Neural cell (in vitro differentiated cells): ENCODE data around the gene RAE1. TPM values are rescaled to one million over a fixed set of nuclear protein-coding genes. Genes with fewer than 3 reads are reported as not detected.
A peak's percentile ranks its signal among the peaks of the same experiment; 100 is the strongest.

ENCODE experiments used
- H2AFZ ChIP-seq: fragments of 200-600, 300-800 bp; sonication (generic), shearing (Covaris generic); 2 replicates; pipeline ENCODE4 v1.6.0; 2014; ENCODE audit warnings: low read depth, mild to moderate bottlenecking, antibody characterized with exemption, low read length, moderate library complexity
- H3F3A ChIP-seq: fragments of 200-600 bp; shearing (Covaris generic); 2 replicates; pipeline ENCODE4 v1.6.1; 2016; ENCODE audit warnings: mild to moderate bottlenecking, moderate library complexity, mixed read lengths, antibody characterized with exemption, low read length; ENCODE audit not compliant: insufficient read depth, poor library complexity, severe bottlenecking
- H3K27ac ChIP-seq: fragments of 200-600, 300-800 bp; sonication (generic), shearing (Covaris generic); 2 replicates; pipeline ENCODE4 v1.5.1; 2014; ENCODE audit warnings: mild to moderate bottlenecking, low read length, moderate library complexity
- H3K27me3 ChIP-seq: fragments of 300-800, 200-600 bp; sonication (generic), shearing (Covaris generic); 2 replicates; pipeline ENCODE4 v1.6.0; 2014; ENCODE audit warnings: mild to moderate bottlenecking, low read depth, low read length, moderate library complexity; ENCODE audit not compliant: insufficient read depth
- H3K36me3 ChIP-seq: fragments of 300-800, 200-600 bp; sonication (generic), shearing (Covaris generic); 2 replicates; pipeline ENCODE4 v1.5.1; 2014; ENCODE audit warnings: mild to moderate bottlenecking, antibody characterized with exemption, low read length, moderate library complexity; ENCODE audit not compliant: insufficient read depth
- H3K4me2 ChIP-seq: fragments of 300-800, 200-600 bp; sonication (generic), shearing (Covaris generic); 2 replicates; pipeline ENCODE4 v1.6.0; 2014; ENCODE audit warnings: mild to moderate bottlenecking, low read length
- H3K4me3 ChIP-seq: fragments of 300-800, 200-600 bp; sonication (generic), shearing (Covaris generic); 2 replicates; pipeline ENCODE4 v1.5.1; 2014; ENCODE audit warnings: mild to moderate bottlenecking, low read length, moderate library complexity
- H3K79me2 ChIP-seq: fragments of 200-600 bp; shearing (Covaris generic); replicated peaks from 2 replicates; pipeline ENCODE4 v1.6.0; 2014; ENCODE audit warnings: mild to moderate bottlenecking, low read length, moderate library complexity; ENCODE audit not compliant: insufficient read depth
- H3K9ac ChIP-seq: fragments of 300-800, 200-600 bp; sonication (generic), shearing (Covaris generic); 2 replicates; pipeline ENCODE4 v1.6.1; 2016; ENCODE audit warnings: mild to moderate bottlenecking, low read length, mixed read lengths
- H3K9me2 ChIP-seq: fragments of 200-600 bp; shearing (Covaris generic); 2 replicates; pipeline ENCODE4 v1.6.1; 2016; ENCODE audit warnings: mild to moderate bottlenecking, low read length, mixed read lengths; ENCODE audit not compliant: insufficient read depth
- H3K9me3 ChIP-seq: fragments of 200-600, 300-800 bp; sonication (generic), shearing (Covaris generic); 2 replicates; pipeline ENCODE4 v1.6.1; 2016; ENCODE audit warnings: mild to moderate bottlenecking, mixed run types, low read length, moderate library complexity, mixed read lengths
- H4K20me1 ChIP-seq: fragments of 200-600 bp; shearing (Covaris generic); 2 replicates; pipeline ENCODE4 v1.6.1; 2016; ENCODE audit warnings: mild to moderate bottlenecking, mixed run types; ENCODE audit not compliant: insufficient read depth
- EP300 ChIP-seq: fragments of 450-650 bp; conservative IDR thresholded peaks from 2 replicates; pipeline ENCODE4 v1.6.1; 2014; ENCODE audit warnings: antibody characterized with exemption, mild to moderate bottlenecking, moderate library complexity; ENCODE audit not compliant: poor library complexity, severe bottlenecking
- EZH2 ChIP-seq: fragments of 200-600, 300-800 bp; shearing (Covaris generic), sonication (generic); IDR thresholded peaks from 2 replicates; pipeline ENCODE4 v1.6.1; 2014; ENCODE audit warnings: antibody characterized with exemption, low read length, borderline replicate concordance, mild to moderate bottlenecking; ENCODE audit not compliant: insufficient read depth, poor library complexity, severe bottlenecking
- MXI1 ChIP-seq: fragments of 450-650 bp; conservative IDR thresholded peaks from 2 replicates; pipeline ENCODE4 v1.6.1; 2014; ENCODE audit warnings: antibody characterized with exemption, mild to moderate bottlenecking; ENCODE audit not compliant: poor library complexity, severe bottlenecking
- POLR2AphosphoS5 ChIP-seq: IDR thresholded peaks from 2 replicates; pipeline ENCODE4 v1.6.1; 2012
- RAD21 ChIP-seq: fragments of 450-650 bp; conservative IDR thresholded peaks from 2 replicates; pipeline ENCODE4 v1.6.1; 2014; ENCODE audit warnings: antibody characterized with exemption, mild to moderate bottlenecking, moderate library complexity
- SMC3 ChIP-seq: fragments of 450-650 bp; conservative IDR thresholded peaks from 2 replicates; pipeline ENCODE4 v1.6.1; 2014; ENCODE audit warnings: antibody characterized with exemption, mild to moderate bottlenecking, moderate library complexity; ENCODE audit not compliant: poor library complexity
- TAF1 ChIP-seq: IDR thresholded peaks from 2 replicates; pipeline ENCODE4 v1.6.1; 2012; ENCODE audit warnings: low read depth
- polyA plus RNA-seq: library from polyadenylated mRNA; depleted of rRNA; stranded (reverse); fragments of >200 nt; gene quantifications from 2 replicates; pipeline ENCODE4 v1.2.3, GENCODE V29; 2014
- TF ChIP-seq, protein P1 (sequence below): fragments of 450-650 bp; IDR thresholded peaks from 2 replicates; pipeline ENCODE4 v1.5.1; 2014; ENCODE audit warnings: antibody characterized with exemption, mild to moderate bottlenecking, moderate library complexity; ENCODE audit not compliant: poor library complexity, severe bottlenecking
- TF ChIP-seq, protein P2 (sequence below): IDR thresholded peaks from 2 replicates; pipeline ENCODE4 v1.6.1; 2012; ENCODE audit warnings: borderline replicate concordance

RAE1 gene
- polyA plus RNA-seq, 1 donor from 2014 or later, result 134 TPM

DNA sequence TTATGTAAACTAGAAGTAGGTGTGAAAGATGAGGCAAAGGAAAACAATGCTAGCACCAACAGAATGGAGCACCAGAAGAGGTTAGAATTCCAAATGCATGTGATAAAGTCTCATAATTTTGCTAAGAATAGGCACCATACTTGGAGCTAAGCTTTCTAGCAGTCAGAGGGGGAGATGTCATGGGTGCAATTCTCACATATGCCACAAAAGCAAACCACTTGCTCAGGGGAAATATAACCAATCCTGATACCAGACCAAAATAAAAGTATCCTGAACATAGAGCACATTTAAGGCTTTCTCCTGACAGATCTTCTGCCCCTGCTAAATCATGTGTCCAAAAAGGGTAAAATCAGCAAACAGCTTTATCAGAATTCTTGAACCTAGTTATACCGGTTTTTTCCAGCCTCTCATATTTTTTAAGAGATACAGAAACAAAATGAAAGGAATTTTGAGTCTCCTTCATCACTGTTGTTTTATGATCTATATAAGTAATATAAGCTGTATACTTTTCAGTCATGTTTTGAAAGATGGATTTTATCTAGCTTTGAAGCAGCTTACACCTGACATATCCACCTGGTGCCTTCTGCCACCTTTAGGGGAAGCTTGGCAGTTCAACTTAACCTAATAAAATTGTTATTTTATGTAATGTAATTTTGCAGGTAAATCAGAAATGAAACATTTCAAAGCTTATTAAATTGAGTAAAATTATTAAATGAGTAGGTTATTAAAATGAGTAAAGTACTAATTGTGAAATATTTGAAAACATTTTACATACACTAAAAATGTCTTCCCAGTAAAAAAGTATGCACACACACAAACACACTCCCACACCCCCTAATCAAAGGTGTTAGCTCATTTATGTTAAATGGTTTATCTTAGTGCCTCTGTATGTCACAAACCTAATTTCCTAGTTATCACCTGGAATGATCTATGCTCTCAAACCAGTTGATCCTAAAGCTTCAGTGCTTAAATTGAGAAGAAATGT is 18.7 kb upstream of the RAE1 start:
- H2AFZ ChIP-seq, result no peak overlapping the region
- H3K79me2 ChIP-seq, result no peaks in the 10 kb centered on the region
- no peaks in the 10 kb centered on the region for H3K9me3 ChIP-seq
- no peaks in the 10 kb centered on the region for H3K36me3 ChIP-seq
- H3K27me3 ChIP-seq, result no peaks in the 10 kb centered on the region
- H3K4me2 ChIP-seq, result no peak overlapping the region
- TF ChIP-seq RAD21, result peak; percentile 72
- TF ChIP-seq, protein P1, sequence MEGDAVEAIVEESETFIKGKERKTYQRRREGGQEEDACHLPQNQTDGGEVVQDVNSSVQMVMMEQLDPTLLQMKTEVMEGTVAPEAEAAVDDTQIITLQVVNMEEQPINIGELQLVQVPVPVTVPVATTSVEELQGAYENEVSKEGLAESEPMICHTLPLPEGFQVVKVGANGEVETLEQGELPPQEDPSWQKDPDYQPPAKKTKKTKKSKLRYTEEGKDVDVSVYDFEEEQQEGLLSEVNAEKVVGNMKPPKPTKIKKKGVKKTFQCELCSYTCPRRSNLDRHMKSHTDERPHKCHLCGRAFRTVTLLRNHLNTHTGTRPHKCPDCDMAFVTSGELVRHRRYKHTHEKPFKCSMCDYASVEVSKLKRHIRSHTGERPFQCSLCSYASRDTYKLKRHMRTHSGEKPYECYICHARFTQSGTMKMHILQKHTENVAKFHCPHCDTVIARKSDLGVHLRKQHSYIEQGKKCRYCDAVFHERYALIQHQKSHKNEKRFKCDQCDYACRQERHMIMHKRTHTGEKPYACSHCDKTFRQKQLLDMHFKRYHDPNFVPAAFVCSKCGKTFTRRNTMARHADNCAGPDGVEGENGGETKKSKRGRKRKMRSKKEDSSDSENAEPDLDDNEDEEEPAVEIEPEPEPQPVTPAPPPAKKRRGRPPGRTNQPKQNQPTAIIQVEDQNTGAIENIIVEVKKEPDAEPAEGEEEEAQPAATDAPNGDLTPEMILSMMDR, result peak; percentile 69
- peak; percentile 69 for TF ChIP-seq SMC3
- TF ChIP-seq TAF1, result no peak
- no peak overlapping the region for H3K9ac ChIP-seq
- H3K27ac ChIP-seq, result no peak overlapping the region
- H3F3A ChIP-seq, result no peaks in the 10 kb centered on the region
- no peak overlapping the region for H3K4me3 ChIP-seq
- H3K9me2 ChIP-seq, result no peaks in the 10 kb centered on the region
- no peaks in the 10 kb centered on the region for H4K20me1 ChIP-seq

DNA sequence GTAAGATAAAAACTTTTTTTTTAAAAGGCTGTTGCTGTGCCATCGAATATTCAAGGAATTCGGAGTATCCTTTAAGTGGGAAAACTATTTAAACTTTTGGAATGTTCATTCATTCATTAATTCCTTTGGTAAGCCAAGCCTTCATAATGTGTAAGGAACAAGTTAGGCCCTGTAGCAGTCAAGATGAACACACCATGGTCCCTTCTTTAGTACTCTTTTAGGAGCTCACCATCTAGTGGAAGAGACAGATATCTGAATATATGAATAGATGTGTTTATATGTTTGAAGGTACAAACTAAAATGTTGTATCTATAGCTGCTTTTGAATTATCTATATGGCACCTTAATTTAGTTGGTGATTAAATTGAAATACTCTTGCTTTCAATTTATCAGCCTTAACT is 15.7 kb upstream of the RAE1 start:
- Histone ChIP-seq H2AFZ (no peak overlapping the region), H3K79me2 (no peaks in the 10 kb centered on the region), H3K36me3 (no peaks in the 10 kb centered on the region), H3K27me3 (no peaks in the 10 kb centered on the region), H3K4me2 (no peak overlapping the region), H4K20me1 (no peaks in the 10 kb centered on the region), H3K9me2 (no peaks in the 10 kb centered on the region), H3F3A (no peaks in the 10 kb centered on the region), H3K4me3 (no peak overlapping the region), H3K9me3 (no peaks in the 10 kb centered on the region), H3K9ac (no peak overlapping the region), H3K27ac (no peak overlapping the region)
- TF ChIP-seq TAF1, result no peak
- TF ChIP-seq MXI1, result no peak
- no peak for TF ChIP-seq EZH2
- no peak for TF ChIP-seq RAD21
- no peak for TF ChIP-seq POLR2AphosphoS5
- TF ChIP-seq, protein P2, sequence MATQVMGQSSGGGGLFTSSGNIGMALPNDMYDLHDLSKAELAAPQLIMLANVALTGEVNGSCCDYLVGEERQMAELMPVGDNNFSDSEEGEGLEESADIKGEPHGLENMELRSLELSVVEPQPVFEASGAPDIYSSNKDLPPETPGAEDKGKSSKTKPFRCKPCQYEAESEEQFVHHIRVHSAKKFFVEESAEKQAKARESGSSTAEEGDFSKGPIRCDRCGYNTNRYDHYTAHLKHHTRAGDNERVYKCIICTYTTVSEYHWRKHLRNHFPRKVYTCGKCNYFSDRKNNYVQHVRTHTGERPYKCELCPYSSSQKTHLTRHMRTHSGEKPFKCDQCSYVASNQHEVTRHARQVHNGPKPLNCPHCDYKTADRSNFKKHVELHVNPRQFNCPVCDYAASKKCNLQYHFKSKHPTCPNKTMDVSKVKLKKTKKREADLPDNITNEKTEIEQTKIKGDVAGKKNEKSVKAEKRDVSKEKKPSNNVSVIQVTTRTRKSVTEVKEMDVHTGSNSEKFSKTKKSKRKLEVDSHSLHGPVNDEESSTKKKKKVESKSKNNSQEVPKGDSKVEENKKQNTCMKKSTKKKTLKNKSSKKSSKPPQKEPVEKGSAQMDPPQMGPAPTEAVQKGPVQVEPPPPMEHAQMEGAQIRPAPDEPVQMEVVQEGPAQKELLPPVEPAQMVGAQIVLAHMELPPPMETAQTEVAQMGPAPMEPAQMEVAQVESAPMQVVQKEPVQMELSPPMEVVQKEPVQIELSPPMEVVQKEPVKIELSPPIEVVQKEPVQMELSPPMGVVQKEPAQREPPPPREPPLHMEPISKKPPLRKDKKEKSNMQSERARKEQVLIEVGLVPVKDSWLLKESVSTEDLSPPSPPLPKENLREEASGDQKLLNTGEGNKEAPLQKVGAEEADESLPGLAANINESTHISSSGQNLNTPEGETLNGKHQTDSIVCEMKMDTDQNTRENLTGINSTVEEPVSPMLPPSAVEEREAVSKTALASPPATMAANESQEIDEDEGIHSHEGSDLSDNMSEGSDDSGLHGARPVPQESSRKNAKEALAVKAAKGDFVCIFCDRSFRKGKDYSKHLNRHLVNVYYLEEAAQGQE, result no peak
- TF ChIP-seq, protein P1, result no peak
- no peak for TF ChIP-seq EP300
- TF ChIP-seq SMC3, result no peak
